Measurements from ENCODE around the gene TECPR2.

DNA sequence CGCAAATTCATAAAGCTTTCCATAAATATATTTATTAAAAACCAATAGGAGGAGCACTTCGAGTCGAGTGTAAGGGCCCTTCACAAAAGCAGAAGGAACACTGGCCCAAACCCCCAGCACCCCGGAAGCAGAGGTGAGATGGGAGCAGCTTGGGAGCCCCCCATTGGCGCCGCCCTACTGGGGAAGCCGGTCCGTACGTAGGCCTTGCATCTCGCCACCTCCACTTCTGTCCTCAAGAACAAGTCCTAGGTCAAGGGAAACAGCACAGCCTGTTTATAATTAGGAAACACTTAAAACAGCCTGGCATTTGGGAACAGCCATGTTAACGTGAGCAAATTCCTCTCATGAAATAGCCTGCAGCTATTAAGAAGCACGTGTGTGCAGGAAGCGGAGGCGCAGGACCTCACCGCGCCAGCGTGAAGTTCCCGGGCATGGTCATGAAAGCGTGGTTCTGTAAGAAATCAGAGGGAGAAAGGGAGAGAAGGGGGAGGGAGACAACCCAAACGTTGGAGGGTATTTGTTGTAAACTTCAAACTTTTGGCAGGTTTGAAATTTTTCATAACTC is 139.1 kb downstream of the TECPR2 start:
- TF ChIP-seq POLR2A (IDR thresholded peaks at IDR 0.05; ENCODE audit: extremely low read depth, insufficient read length), result no peak
- TF ChIP-seq, protein P1, sequence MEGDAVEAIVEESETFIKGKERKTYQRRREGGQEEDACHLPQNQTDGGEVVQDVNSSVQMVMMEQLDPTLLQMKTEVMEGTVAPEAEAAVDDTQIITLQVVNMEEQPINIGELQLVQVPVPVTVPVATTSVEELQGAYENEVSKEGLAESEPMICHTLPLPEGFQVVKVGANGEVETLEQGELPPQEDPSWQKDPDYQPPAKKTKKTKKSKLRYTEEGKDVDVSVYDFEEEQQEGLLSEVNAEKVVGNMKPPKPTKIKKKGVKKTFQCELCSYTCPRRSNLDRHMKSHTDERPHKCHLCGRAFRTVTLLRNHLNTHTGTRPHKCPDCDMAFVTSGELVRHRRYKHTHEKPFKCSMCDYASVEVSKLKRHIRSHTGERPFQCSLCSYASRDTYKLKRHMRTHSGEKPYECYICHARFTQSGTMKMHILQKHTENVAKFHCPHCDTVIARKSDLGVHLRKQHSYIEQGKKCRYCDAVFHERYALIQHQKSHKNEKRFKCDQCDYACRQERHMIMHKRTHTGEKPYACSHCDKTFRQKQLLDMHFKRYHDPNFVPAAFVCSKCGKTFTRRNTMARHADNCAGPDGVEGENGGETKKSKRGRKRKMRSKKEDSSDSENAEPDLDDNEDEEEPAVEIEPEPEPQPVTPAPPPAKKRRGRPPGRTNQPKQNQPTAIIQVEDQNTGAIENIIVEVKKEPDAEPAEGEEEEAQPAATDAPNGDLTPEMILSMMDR (IDR thresholded peaks at IDR 0.05; ENCODE audit: low read depth, low read length), result no peak
- no peak for TF ChIP-seq MYC (IDR thresholded peaks at IDR 0.05; ENCODE audit: low read depth, low read length)
- TF ChIP-seq, protein P2, sequence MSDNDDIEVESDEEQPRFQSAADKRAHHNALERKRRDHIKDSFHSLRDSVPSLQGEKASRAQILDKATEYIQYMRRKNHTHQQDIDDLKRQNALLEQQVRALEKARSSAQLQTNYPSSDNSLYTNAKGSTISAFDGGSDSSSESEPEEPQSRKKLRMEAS (IDR thresholded peaks at IDR 0.05; ENCODE audit: low read depth, low read length), result no peak
